SIG-M5 treated with dmso at 0.1 percent for 504 hours (cell line): ENCODE data around the gene ITPR2.
A peak's percentile ranks its signal among the peaks of the same experiment; 100 is the strongest.
"Not testable (repeated sequence)": the region's sequence is repeated elsewhere in the genome, so short reads cannot be mapped to it uniquely, and the experiment has no call there.

Source experiments
- DNase-seq: peaks from one replicate; lab custom pipeline; 2025; ENCODE audit not compliant: unreplicated experiment; lab: John Stamatoyannopoulos, UW

The ITPR2 gene

GRCh38 chr12:26767116-26767515, 65.9 kb downstream of the ITPR2 start:
- DNase-seq: no peak

GRCh38 chr12:26762186-26762585, 70.8 kb downstream of the ITPR2 start:
- no peak for DNase-seq

- no peak for DNase-seq
These were observed 71.2 kb downstream of the ITPR2 start for GRCh38 chr12:26761775-26762174.

- DNase-seq: no peak
These were observed 72.2 kb downstream of the ITPR2 start for GRCh38 chr12:26760657-26761293.

GRCh38 chr12:26755362-26755761, 77.6 kb downstream of the ITPR2 start:
- not testable (repeated sequence) for DNase-seq

- no peak for DNase-seq
These were observed 78.8 kb downstream of the ITPR2 start for GRCh38 chr12:26754148-26754547.

- no peak for DNase-seq
These were observed 81.8 kb downstream of the ITPR2 start for GRCh38 chr12:26751179-26751578.

- DNase-seq: peak; percentile 20
These were observed 82.3 kb downstream of the ITPR2 start for GRCh38 chr12:26750531-26751175.

GRCh38 chr12:26749781-26750180, 83.2 kb downstream of the ITPR2 start:
- DNase-seq: no peak

- no peak for DNase-seq
These were observed 84.1 kb downstream of the ITPR2 start for GRCh38 chr12:26748741-26749431.

- DNase-seq: no peak
These were observed 84.6 kb downstream of the ITPR2 start for GRCh38 chr12:26748412-26748740.

- no peak for DNase-seq
These were observed 86.8 kb downstream of the ITPR2 start for GRCh38 chr12:26746121-26746714.

- DNase-seq: no peak
These were observed 88.1 kb downstream of the ITPR2 start for GRCh38 chr12:26744697-26745440.

- DNase-seq: no peak
These were observed 88.9 kb downstream of the ITPR2 start for GRCh38 chr12:26744042-26744626.

GRCh38 chr12:26741584-26742227, 91.3 kb downstream of the ITPR2 start:
- no peak for DNase-seq

GRCh38 chr12:26740991-26741390, 92.0 kb downstream of the ITPR2 start:
- no peak for DNase-seq

- no peak for DNase-seq
These were observed 92.6 kb downstream of the ITPR2 start for GRCh38 chr12:26740348-26740747.

GRCh38 chr12:26737487-26738030, 95.4 kb downstream of the ITPR2 start:
- DNase-seq: no peak

GRCh38 chr12:26736563-26737486, 96.2 kb downstream of the ITPR2 start:
- no peak for DNase-seq
